Transverse colon (tissue), 4 donors: ENCODE measurements around the gene SUZ12.
"Not testable (repeated sequence)": the region's sequence is repeated elsewhere in the genome, so short reads cannot be mapped to it uniquely, and the experiment has no call there.

Source experiments
- CTCF ChIP-seq, 5 experiments: fragments of 200-600 bp in 3 of 5; fragments of 450-650 bp in 2 of 5; sonication (generic) in 3 of 5; IDR thresholded peaks; 1 replicate in 2 of 5; 2 replicates in 3 of 5; pipeline ENCODE4 v1.5.1; 2016 to 2017; ENCODE audit warnings: antibody characterized with exemption in 5 of 5, inconsistent platforms in 3 of 5, mild to moderate bottlenecking in 2 of 5, moderate library complexity in 1 of 5
- EP300 ChIP-seq: sonication (generic); formaldehyde crosslinking; IDR thresholded peaks from one replicate; pipeline ENCODE4 v1.6.1; 2017; ENCODE audit warnings: antibody characterized with exemption, low read depth
- POLR2A ChIP-seq: fragments of 450-650 bp; IDR thresholded peaks from one replicate; pipeline ENCODE4 v1.6.1; 2016; ENCODE audit warnings: antibody characterized with exemption, mild to moderate bottlenecking, moderate library complexity
- POLR2AphosphoS5 ChIP-seq, 3 donors: sonication (generic); formaldehyde crosslinking; IDR thresholded peaks; one replicate each; pipeline ENCODE4 v1.6.1; 2016; ENCODE audit warnings: antibody characterized with exemption in 3 of 3

- TF ChIP-seq CTCF (IDR thresholded peaks at IDR 0.05); POLR2AphosphoS5 (IDR thresholded peaks at IDR 0.05); EP300; POLR2A: not testable (repeated sequence)
Measured at GRCh38 chr17:32041306-32041875, 104.6 kb downstream of the SUZ12 start.
